Measurements from ENCODE around the gene CDK18. TPM values are rescaled to one million over a fixed set of nuclear protein-coding genes. Genes with fewer than 3 reads are reported as not detected.
A peak's percentile ranks its signal among the peaks of the same experiment; 100 is the strongest.
"Not testable (repeated sequence)": the region's sequence is repeated elsewhere in the genome, so short reads cannot be mapped to it uniquely, and the experiment has no call there.

Gene CDK18
- total RNA-seq, 2 donors from 2014 or later, result 58.1 to 88.7 TPM

GRCh38 chr1:205480349-205480985, 24.0 kb upstream of the CDK18 start:
- no peak overlapping the region for H3K9ac ChIP-seq (ENCODE audit: extremely low read depth, low read length, poor library complexity, severe bottlenecking)
- WGBS, 2 experiments (ENCODE audit: insufficient coverage in 1 of 2, insufficient read length in 1 of 2), result 73 to 78% methylated on average over 10 to 17 of the region's 17 CpGs
- peaks cover 18% of the 10 kb centered on the region for H3K4me1 Mint-ChIP-seq
- peaks cover 4% of the 10 kb centered on the region for H3K4me1 ChIP-seq (ENCODE audit: control insufficient read depth, insufficient read depth, low read length)
- H3K27me3 ChIP-seq (ENCODE audit: control insufficient read depth, insufficient read depth, low read length, poor library complexity, severe bottlenecking), result no peaks in the 10 kb centered on the region
- H3K27ac ChIP-seq (ENCODE audit: low read depth, low read length), result no peak overlapping the region
- no peak overlapping the region for H3K4me3 ChIP-seq (ENCODE audit: low read length)
- peaks cover 31% of the 10 kb centered on the region for H3K27me3 Mint-ChIP-seq (ENCODE audit: insufficient read depth)
- H3K36me3 Mint-ChIP-seq (ENCODE audit: low read depth), result no peaks in the 10 kb centered on the region
- DNase-seq, result peak; percentile 75
- H3K36me3 ChIP-seq (ENCODE audit: control insufficient read depth, insufficient read depth, low read length), result no peaks in the 10 kb centered on the region
- peaks cover 7% of the 10 kb centered on the region for H3K9me3 Mint-ChIP-seq
- no peak overlapping the region for H3K4me3 Mint-ChIP-seq
- TF ChIP-seq CTCF (conservative IDR thresholded peaks at IDR 0.05), result no peak
- no peak overlapping the region for H3K27ac Mint-ChIP-seq
- H3K9me3 ChIP-seq (ENCODE audit: control insufficient read depth, low read length), result peaks cover 6% of the 10 kb centered on the region

DNA sequence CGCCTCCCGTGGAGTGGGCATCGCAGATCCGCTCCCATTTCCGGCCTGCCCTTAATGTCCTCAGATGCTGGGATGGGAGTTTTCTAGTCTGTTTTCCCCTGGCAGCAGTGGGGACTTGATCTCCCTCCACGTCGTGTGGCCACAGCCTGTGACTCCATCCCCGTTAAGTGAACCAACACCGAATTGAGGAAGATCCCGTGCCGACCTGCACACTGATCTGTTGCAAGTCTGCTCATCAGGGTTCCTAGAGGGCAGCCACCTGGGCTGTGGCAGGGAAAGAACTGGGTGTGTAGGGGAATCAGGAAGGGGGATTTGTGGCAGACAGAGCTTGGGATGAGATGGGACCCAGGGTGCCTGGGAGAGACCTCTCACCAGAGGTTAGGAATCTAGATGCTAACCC, 23.3 kb upstream of the CDK18 start:
- H3K27me3 Mint-ChIP-seq (ENCODE audit: insufficient read depth), result peaks cover 31% of the 10 kb centered on the region
- H3K4me1 Mint-ChIP-seq, result peaks cover 18% of the 10 kb centered on the region
- H3K4me3 Mint-ChIP-seq, result no peak overlapping the region
- Histone ChIP-seq H3K9me3 (ENCODE audit: control insufficient read depth, low read length) (no peaks in the 10 kb centered on the region), H3K4me1 (ENCODE audit: control insufficient read depth, insufficient read depth, low read length) (peaks cover 4% of the 10 kb centered on the region), H3K9ac (ENCODE audit: extremely low read depth, low read length, poor library complexity, severe bottlenecking) (no peak overlapping the region), H3K36me3 (ENCODE audit: control insufficient read depth, insufficient read depth, low read length) (no peaks in the 10 kb centered on the region), H3K27ac (ENCODE audit: low read depth, low read length) (no peak overlapping the region), H3K4me3 (ENCODE audit: low read length) (no peak overlapping the region), H3K27me3 (ENCODE audit: control insufficient read depth, insufficient read depth, low read length, poor library complexity, severe bottlenecking) (no peaks in the 10 kb centered on the region)
- peak; percentile 66 for DNase-seq
- no peaks in the 10 kb centered on the region for H3K36me3 Mint-ChIP-seq (ENCODE audit: low read depth)
- TF ChIP-seq CTCF (conservative IDR thresholded peaks at IDR 0.05), result no peak
- 68 to 78% methylated on average over 4 to 11 of the region's 11 CpGs for WGBS, 2 experiments (ENCODE audit: insufficient coverage in 1 of 2, insufficient read length in 1 of 2)
- no peaks in the 10 kb centered on the region for H3K9me3 Mint-ChIP-seq
- peak overlapping the region; percentile 64 for H3K27ac Mint-ChIP-seq

DNA sequence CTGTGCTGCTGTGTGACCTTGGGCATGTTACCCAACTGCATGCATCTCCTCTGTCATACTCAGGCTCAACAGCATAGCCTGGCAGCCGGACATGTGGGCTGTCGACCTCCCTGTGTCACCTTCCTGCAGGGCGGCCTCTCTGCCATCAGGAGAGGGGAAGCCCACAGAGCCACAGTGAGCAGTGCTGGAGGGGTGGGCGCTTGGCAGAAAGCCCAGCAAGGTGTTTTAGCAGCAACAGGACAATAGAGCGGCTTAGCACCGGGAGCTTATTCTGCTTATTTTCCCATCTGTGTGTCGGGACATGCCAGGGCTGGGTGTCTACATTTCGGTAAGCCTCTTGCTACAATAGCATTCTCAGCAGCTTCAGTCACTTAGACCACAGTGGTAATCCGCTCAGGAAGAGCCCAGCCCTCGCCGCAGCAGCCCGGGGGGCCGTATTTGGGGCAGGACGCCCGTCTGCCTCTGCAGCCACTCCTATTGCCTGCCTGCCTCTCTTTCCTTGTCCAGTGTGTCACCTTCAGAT, 22.8 kb upstream of the CDK18 start:
- Histone ChIP-seq H3K4me1 (ENCODE audit: control insufficient read depth, insufficient read depth, low read length) (peaks cover 4% of the 10 kb centered on the region), H3K27me3 (ENCODE audit: control insufficient read depth, insufficient read depth, low read length, poor library complexity, severe bottlenecking) (no peaks in the 10 kb centered on the region), H3K4me3 (ENCODE audit: low read length) (no peak overlapping the region), H3K36me3 (ENCODE audit: control insufficient read depth, insufficient read depth, low read length) (no peaks in the 10 kb centered on the region), H3K9ac (ENCODE audit: extremely low read depth, low read length, poor library complexity, severe bottlenecking) (peak overlapping the region; percentile 20), H3K9me3 (ENCODE audit: control insufficient read depth, low read length) (no peaks in the 10 kb centered on the region), H3K27ac (ENCODE audit: low read depth, low read length) (no peak overlapping the region)
- H3K4me1 Mint-ChIP-seq, result peaks cover 18% of the 10 kb centered on the region
- no peak for DNase-seq
- peaks cover 32% of the 10 kb centered on the region for H3K27me3 Mint-ChIP-seq (ENCODE audit: insufficient read depth)
- TF ChIP-seq CTCF (conservative IDR thresholded peaks at IDR 0.05), result no peak
- H3K9me3 Mint-ChIP-seq, result no peaks in the 10 kb centered on the region
- peak overlapping the region; percentile 64 for H3K27ac Mint-ChIP-seq
- WGBS, 2 experiments (ENCODE audit: insufficient coverage in 1 of 2, insufficient read length in 1 of 2), result 74 to 76% methylated on average over 7 to 15 of the region's 15 CpGs
- no peaks in the 10 kb centered on the region for H3K36me3 Mint-ChIP-seq (ENCODE audit: low read depth)
- H3K4me3 Mint-ChIP-seq, result no peak overlapping the region

DNA sequence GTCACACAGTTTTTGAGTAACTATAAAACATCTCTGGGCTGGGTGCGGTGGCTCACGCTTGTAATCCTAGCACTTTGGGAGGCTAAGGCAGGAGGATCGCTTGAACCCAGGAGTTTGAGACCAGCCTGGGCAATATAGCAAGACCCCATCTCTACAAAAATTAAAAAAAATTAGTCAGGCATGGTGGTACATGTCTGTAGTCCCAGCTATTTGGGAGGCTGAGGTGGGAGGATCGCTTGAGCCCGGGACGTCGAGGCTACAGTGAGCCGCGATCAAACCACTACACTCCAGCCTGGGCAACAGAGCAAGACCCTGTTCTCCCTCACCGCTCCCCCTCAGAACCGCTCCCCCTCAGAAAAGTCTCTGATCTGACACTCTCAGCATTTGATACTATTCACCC, 21.9 kb upstream of the CDK18 start:
- H3K9me3 ChIP-seq (ENCODE audit: control insufficient read depth, low read length); H3K27me3 ChIP-seq (ENCODE audit: control insufficient read depth, insufficient read depth, low read length, poor library complexity, severe bottlenecking); H3K4me3 ChIP-seq (ENCODE audit: low read length); DNase-seq; H3K9me3 Mint-ChIP-seq; H3K27ac ChIP-seq (ENCODE audit: low read depth, low read length); H3K36me3 Mint-ChIP-seq (ENCODE audit: low read depth); H3K4me1 ChIP-seq (ENCODE audit: control insufficient read depth, insufficient read depth, low read length); H3K36me3 ChIP-seq (ENCODE audit: control insufficient read depth, insufficient read depth, low read length); H3K9ac ChIP-seq (ENCODE audit: extremely low read depth, low read length, poor library complexity, severe bottlenecking); H3K4me3 Mint-ChIP-seq; H3K27ac Mint-ChIP-seq: not testable (repeated sequence)
- 89 to 96% methylated on average over 8 to 11 of the region's 11 CpGs for WGBS, 2 experiments (ENCODE audit: insufficient coverage in 1 of 2, insufficient read length in 1 of 2)
- H3K4me1 Mint-ChIP-seq, result peaks cover 18% of the 10 kb centered on the region
- H3K27me3 Mint-ChIP-seq (ENCODE audit: insufficient read depth), result peaks cover 34% of the 10 kb centered on the region
